IPS DF 19.7 (cell line): ENCODE measurements around the gene TBX6.
"Not testable (repeated sequence)": the region's sequence is repeated elsewhere in the genome, so short reads cannot be mapped to it uniquely, and the experiment has no call there.

Experiments
- DNase-seq: peaks from one replicate; pipeline ENCODE4 v3.0.0-alpha.2; 2013; ENCODE audit warnings: low read depth, low spot score

Gene TBX6

GRCh38 chr16:30065943-30066760 lies 25.6 kb downstream of the TBX6 start:
- no peak for DNase-seq

GRCh38 chr16:30065102-30065942 lies 26.4 kb downstream of the TBX6 start, which contains the start of gene ALDOA:
Gene ALDOA (plus strand): TSS chr16:30065760. CDS start chr16:30066898, 1,138 bp downstream.
- peak; percentile 74 for DNase-seq

GRCh38 chr16:30064729-30065101 lies 27.0 kb downstream of the TBX6 start:
- DNase-seq, result no peak

GRCh38 chr16:30063893-30064728 lies 27.6 kb downstream of the TBX6 start:
- no peak for DNase-seq

- DNase-seq, result no peak
These were observed 28.3 kb downstream of the TBX6 start for GRCh38 chr16:30063278-30063892.

- no peak for DNase-seq
These were observed 30.7 kb downstream of the TBX6 start for GRCh38 chr16:30060836-30061554.

GRCh38 chr16:30060346-30060745 lies 31.4 kb downstream of the TBX6 start:
- no peak for DNase-seq

- no peak for DNase-seq
These were observed 36.7 kb downstream of the TBX6 start for GRCh38 chr16:30054959-30055553.

- no peak for DNase-seq
These were observed 37.3 kb downstream of the TBX6 start for GRCh38 chr16:30054451-30054850.

GRCh38 chr16:30053376-30054015 lies 38.2 kb downstream of the TBX6 start:
- no peak for DNase-seq

GRCh38 chr16:30052671-30053372 lies 38.9 kb downstream of the TBX6 start:
- no peak for DNase-seq

- DNase-seq, result no peak
These were observed 40.2 kb downstream of the TBX6 start for GRCh38 chr16:30051518-30051917.

GRCh38 chr16:30049871-30050270 lies 41.9 kb downstream of the TBX6 start:
- DNase-seq, result no peak

- no peak for DNase-seq
These were observed 45.1 kb downstream of the TBX6 start for GRCh38 chr16:30046588-30046987.

GRCh38 chr16:30046178-30046577 lies 45.5 kb downstream of the TBX6 start:
- DNase-seq, result no peak

GRCh38 chr16:30041841-30042240 lies 49.9 kb downstream of the TBX6 start:
- DNase-seq, result no peak

- not testable (repeated sequence) for DNase-seq
These were observed 51.0 kb downstream of the TBX6 start for GRCh38 chr16:30040690-30041089.

GRCh38 chr16:30040221-30040620 lies 51.5 kb downstream of the TBX6 start:
- no peak for DNase-seq
